ENCODE measurements around the gene PARVG.

GRCh38 chr22:44181033-44181911 lies 547 bp downstream of the PARVG start:
- TF ChIP-seq CTCF (tag by site-specific recombination; IDR thresholded peaks at IDR 0.05) (no peak), ZNF274 (IDR thresholded peaks at IDR 0.05; ENCODE audit: low read length) (no peak), ZNF274 (tag by site-specific recombination; IDR thresholded peaks at IDR 0.05; ENCODE audit: borderline replicate concordance) (no peak), ZNF10 (tag by site-specific recombination; IDR thresholded peaks at IDR 0.05) (no peak), SETDB1 (IDR thresholded peaks at IDR 0.05; ENCODE audit: insufficient read length, low read length) (no peak), MYNN (tag by site-specific recombination; IDR thresholded peaks at IDR 0.05; ENCODE audit: borderline replicate concordance) (no peak), ZNF121 (tag by site-specific recombination; IDR thresholded peaks at IDR 0.05) (no peak), ZNF350 (tag by site-specific recombination; IDR thresholded peaks at IDR 0.05) (no peak), ZNF16 (tag by site-specific recombination; IDR thresholded peaks at IDR 0.05; ENCODE audit: low read depth) (no peak), ELK4 (IDR thresholded peaks at IDR 0.05; ENCODE audit: borderline replicate concordance, low read depth, low read length) (no peak), YY1 (tag by site-specific recombination; IDR thresholded peaks at IDR 0.05) (no peak)
- TF ChIP-seq, protein P1, sequence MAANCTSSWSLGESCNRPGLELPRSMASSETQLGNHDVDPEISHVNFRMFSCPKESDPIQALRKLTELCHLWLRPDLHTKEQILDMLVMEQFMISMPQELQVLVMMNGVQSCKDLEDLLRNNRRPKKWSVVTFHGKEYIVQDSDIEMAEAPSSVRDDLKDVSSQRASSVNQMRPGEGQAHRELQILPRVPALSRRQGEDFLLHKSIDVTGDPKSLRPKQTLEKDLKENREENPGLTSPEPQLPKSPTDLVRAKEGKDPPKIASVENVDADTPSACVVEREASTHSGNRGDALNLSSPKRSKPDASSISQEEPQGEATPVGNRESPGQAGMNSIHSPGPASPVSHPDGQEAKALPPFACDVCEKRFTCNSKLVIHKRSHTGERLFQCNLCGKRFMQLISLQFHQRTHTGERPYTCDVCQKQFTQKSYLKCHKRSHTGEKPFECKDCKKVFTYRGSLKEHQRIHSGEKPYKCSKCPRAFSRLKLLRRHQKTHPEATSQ (tag by site-specific recombination; IDR thresholded peaks at IDR 0.05) = no peak
- TF ChIP-seq, protein P2, sequence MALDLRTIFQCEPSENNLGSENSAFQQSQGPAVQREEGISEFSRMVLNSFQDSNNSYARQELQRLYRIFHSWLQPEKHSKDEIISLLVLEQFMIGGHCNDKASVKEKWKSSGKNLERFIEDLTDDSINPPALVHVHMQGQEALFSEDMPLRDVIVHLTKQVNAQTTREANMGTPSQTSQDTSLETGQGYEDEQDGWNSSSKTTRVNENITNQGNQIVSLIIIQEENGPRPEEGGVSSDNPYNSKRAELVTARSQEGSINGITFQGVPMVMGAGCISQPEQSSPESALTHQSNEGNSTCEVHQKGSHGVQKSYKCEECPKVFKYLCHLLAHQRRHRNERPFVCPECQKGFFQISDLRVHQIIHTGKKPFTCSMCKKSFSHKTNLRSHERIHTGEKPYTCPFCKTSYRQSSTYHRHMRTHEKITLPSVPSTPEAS (tag by site-specific recombination; IDR thresholded peaks at IDR 0.05) = no peak
- TF ChIP-seq, protein P3, sequence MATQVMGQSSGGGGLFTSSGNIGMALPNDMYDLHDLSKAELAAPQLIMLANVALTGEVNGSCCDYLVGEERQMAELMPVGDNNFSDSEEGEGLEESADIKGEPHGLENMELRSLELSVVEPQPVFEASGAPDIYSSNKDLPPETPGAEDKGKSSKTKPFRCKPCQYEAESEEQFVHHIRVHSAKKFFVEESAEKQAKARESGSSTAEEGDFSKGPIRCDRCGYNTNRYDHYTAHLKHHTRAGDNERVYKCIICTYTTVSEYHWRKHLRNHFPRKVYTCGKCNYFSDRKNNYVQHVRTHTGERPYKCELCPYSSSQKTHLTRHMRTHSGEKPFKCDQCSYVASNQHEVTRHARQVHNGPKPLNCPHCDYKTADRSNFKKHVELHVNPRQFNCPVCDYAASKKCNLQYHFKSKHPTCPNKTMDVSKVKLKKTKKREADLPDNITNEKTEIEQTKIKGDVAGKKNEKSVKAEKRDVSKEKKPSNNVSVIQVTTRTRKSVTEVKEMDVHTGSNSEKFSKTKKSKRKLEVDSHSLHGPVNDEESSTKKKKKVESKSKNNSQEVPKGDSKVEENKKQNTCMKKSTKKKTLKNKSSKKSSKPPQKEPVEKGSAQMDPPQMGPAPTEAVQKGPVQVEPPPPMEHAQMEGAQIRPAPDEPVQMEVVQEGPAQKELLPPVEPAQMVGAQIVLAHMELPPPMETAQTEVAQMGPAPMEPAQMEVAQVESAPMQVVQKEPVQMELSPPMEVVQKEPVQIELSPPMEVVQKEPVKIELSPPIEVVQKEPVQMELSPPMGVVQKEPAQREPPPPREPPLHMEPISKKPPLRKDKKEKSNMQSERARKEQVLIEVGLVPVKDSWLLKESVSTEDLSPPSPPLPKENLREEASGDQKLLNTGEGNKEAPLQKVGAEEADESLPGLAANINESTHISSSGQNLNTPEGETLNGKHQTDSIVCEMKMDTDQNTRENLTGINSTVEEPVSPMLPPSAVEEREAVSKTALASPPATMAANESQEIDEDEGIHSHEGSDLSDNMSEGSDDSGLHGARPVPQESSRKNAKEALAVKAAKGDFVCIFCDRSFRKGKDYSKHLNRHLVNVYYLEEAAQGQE (tag by site-specific recombination; IDR thresholded peaks at IDR 0.05) = no peak
